HUES6 (cell line): ENCODE data around the gene ZNF385A.
"Not testable (repeated sequence)": the region's sequence is repeated elsewhere in the genome, so short reads cannot be mapped to it uniquely, and the experiment has no call there.

ENCODE experiments used
- H3K27ac ChIP-seq: 2 replicates; pipeline ENCODE4 v1.7.0; 2013; ENCODE audit warnings: low read depth, mild to moderate bottlenecking, low read length, inconsistent platforms
- H3K27me3 ChIP-seq: 2 replicates; pipeline ENCODE4 v1.6.1; 2013; ENCODE audit warnings: low read length; ENCODE audit not compliant: control insufficient read depth, insufficient read depth
- H3K36me3 ChIP-seq: 2 replicates; pipeline ENCODE4 v1.6.1; 2013; ENCODE audit warnings: low read length; ENCODE audit not compliant: control insufficient read depth, insufficient read depth
- H3K4me1 ChIP-seq: 2 replicates; pipeline ENCODE4 v1.6.1; 2013; ENCODE audit warnings: low read length; ENCODE audit not compliant: control insufficient read depth, insufficient read depth
- H3K4me3 ChIP-seq: 2 replicates; pipeline ENCODE4 v1.5.1; 2013; ENCODE audit warnings: low read depth, low read length
- H3K9ac ChIP-seq: one replicate; pipeline ENCODE4 v1.6.1; 2013; ENCODE audit warnings: mild to moderate bottlenecking, low read length
- H3K9me3 ChIP-seq: 2 replicates; pipeline ENCODE4 v1.6.1; 2013; ENCODE audit warnings: low read depth, low read length; ENCODE audit not compliant: control insufficient read depth, insufficient read depth

The ZNF385A gene

GRCh38 chr12:54333420-54334034 is 51.0 kb downstream of the ZNF385A start:
- Histone ChIP-seq H3K36me3 (peaks cover 6% of the 10 kb centered on the region; the same call in 1 of the 2 replicates), H3K9me3 (no peaks in the 10 kb centered on the region), H3K27ac (no peak overlapping the region), H3K9ac (no peak overlapping the region), H3K4me3 (no peak overlapping the region), H3K4me1 (peaks cover 33% of the 10 kb centered on the region), H3K27me3 (no peaks in the 10 kb centered on the region)

GRCh38 chr12:54331461-54331860 is 53.1 kb downstream of the ZNF385A start:
- no peak overlapping the region for H3K4me3 ChIP-seq
- H3K9me3 ChIP-seq, result no peaks in the 10 kb centered on the region
- no peak overlapping the region for H3K9ac ChIP-seq
- H3K4me1 ChIP-seq, result peaks cover 25% of the 10 kb centered on the region
- H3K27me3 ChIP-seq, result no peaks in the 10 kb centered on the region
- H3K27ac ChIP-seq, result no peak overlapping the region
- peaks cover 6% of the 10 kb centered on the region; the same call in 1 of the 2 replicates for H3K36me3 ChIP-seq

- Histone ChIP-seq H3K9ac (no peak overlapping the region), H3K27me3 (no peaks in the 10 kb centered on the region), H3K4me1 (peaks cover 25% of the 10 kb centered on the region), H3K9me3 (no peaks in the 10 kb centered on the region), H3K4me3 (no peak overlapping the region), H3K27ac (no peak overlapping the region), H3K36me3 (peaks cover 6% of the 10 kb centered on the region; the same call in 1 of the 2 replicates)
Observed at GRCh38 chr12:54330442-54330841, 54.1 kb downstream of the ZNF385A start.

- Histone ChIP-seq H3K27ac (no peak overlapping the region; the same call in 1 of the 2 replicates), H3K4me3 (no peak overlapping the region; the same call in 1 of the 2 replicates), H3K36me3 (peaks cover 6% of the 10 kb centered on the region; the same call in 1 of the 2 replicates), H3K27me3 (no peaks in the 10 kb centered on the region), H3K9me3 (no peaks in the 10 kb centered on the region), H3K4me1 (peaks cover 25% of the 10 kb centered on the region), H3K9ac (no peak overlapping the region)
Observed at GRCh38 chr12:54329759-54330158, 54.8 kb downstream of the ZNF385A start.

- Histone ChIP-seq H3K27me3 (no peaks in the 10 kb centered on the region), H3K9ac (peak overlapping the region; percentile 0), H3K4me1 (peaks cover 29% of the 10 kb centered on the region), H3K27ac (no peak overlapping the region; the same call in 1 of the 2 replicates), H3K36me3 (peaks cover 6% of the 10 kb centered on the region; the same call in 1 of the 2 replicates), H3K9me3 (no peaks in the 10 kb centered on the region), H3K4me3 (peak overlapping the region; percentile 7; the same call in 1 of the 2 replicates)
Observed at GRCh38 chr12:54328595-54329337, 55.8 kb downstream of the ZNF385A start.

- not testable (repeated sequence) for H3K36me3 ChIP-seq, H3K27me3 ChIP-seq
- peaks cover 25% of the 10 kb centered on the region for H3K4me1 ChIP-seq
Observed at GRCh38 chr12:54325442-54326109, 59.0 kb downstream of the ZNF385A start.

GRCh38 chr12:54324617-54325441 is 59.7 kb downstream of the ZNF385A start, which contains the start of gene COPZ1:
COPZ1 (plus strand) TSS chr12:54325131; CDS start chr12:54325164, 33 bp downstream.
- Histone ChIP-seq H3K36me3 (no peaks in the 10 kb centered on the region), H3K9me3 (no peaks in the 10 kb centered on the region), H3K4me1 (peaks cover 18% of the 10 kb centered on the region), H3K9ac (peak within 1 kb of the TSS; percentile 95), H3K27ac (peak within 1 kb of the TSS; percentile 89), H3K4me3 (peak within 1 kb of the TSS; percentile 94), H3K27me3 (no peaks in the 10 kb centered on the region)

More at GRCh38 chr12:54325442-54326109, 59.0 kb downstream of the ZNF385A start:
- Histone ChIP-seq H3K4me3 (peak overlapping the region; percentile 94), H3K9ac (peak overlapping the region; percentile 95), H3K27ac (peak overlapping the region; percentile 89)
- not testable (repeated sequence) for H3K9me3 ChIP-seq

- Histone ChIP-seq H3K9me3 (no peaks in the 10 kb centered on the region), H3K27me3 (no peaks in the 10 kb centered on the region), H3K4me3 (no peak overlapping the region)
Observed at GRCh38 chr12:54321363-54321762, 63.2 kb downstream of the ZNF385A start.

More at GRCh38 chr12:54321363-54321762, 63.2 kb downstream of the ZNF385A start:
- H3K36me3 ChIP-seq, result no peaks in the 10 kb centered on the region
- H3K9ac ChIP-seq, result no peak overlapping the region
- 0 out of 2 replicates have a peak, but pooled peaks cover 4% of the 10 kb centered on the region for H3K4me1 ChIP-seq
- H3K27ac ChIP-seq, result no peak overlapping the region
